B cell (primary cell): ENCODE results near the gene CSRP3. TPM values are rescaled to one million over a fixed set of nuclear protein-coding genes. Genes with fewer than 3 reads are reported as not detected.

ENCODE experiments used
- ATAC-seq: fragments of 200-7000 bp; cut with Tn5 transposase; one replicate; pipeline ENCODE4 v1.10.0; 2021; ENCODE audit warnings: low read depth, mild to moderate bottlenecking, moderate number of reproducible peaks, moderate library complexity
- CTCF ChIA-PET: fragments of 350-600 bp; sonication (Branson Sonifier 250); formaldehyde crosslinking; loops from one replicate; lab custom pipeline; 2021; ENCODE audit warnings: antibody characterized with exemption, inconsistent platforms; lab: Charles Lee
- POLR2A ChIA-PET: fragments of 350-600 bp; sonication (Branson Sonifier 250); formaldehyde crosslinking; loops from one replicate; lab custom pipeline; 2021; ENCODE audit warnings: antibody characterized with exemption; lab: Charles Lee
- DNase-seq: peaks from one replicate; pipeline ENCODE4 v3.0.0; 2013
- H2AFZ ChIP-seq: 2 replicates; pipeline ENCODE4 v1.6.1; 2012; ENCODE audit warnings: mild to moderate bottlenecking, low read depth, low read length; ENCODE audit not compliant: insufficient read depth, poor library complexity, severe bottlenecking
- H3K27ac ChIP-seq, 2 donors: 1 replicate in 1 of 2; 2 replicates in 1 of 2; pipeline ENCODE4 v1.5.1; 2012 to 2013; ENCODE audit warnings: low read length in 2 of 2, mild to moderate bottlenecking in 2 of 2, moderate library complexity in 1 of 2
- H3K27me3 ChIP-seq, 4 experiments: fragments of 200-600 bp in 1 of 4; sonication (generic) in 1 of 4; replicated peaks in 1 of 4; 1 replicate in 2 of 4; 2 replicates in 2 of 4; pipeline versions ENCODE4 v1.6.1 to v1.7.0; 2013 to 2016; ENCODE audit warnings: low read length in 3 of 4, mild to moderate bottlenecking in 2 of 4, mixed read lengths in 1 of 4, moderate library complexity in 1 of 4; ENCODE audit not compliant: insufficient read depth in 4 of 4, control insufficient read depth in 3 of 4; ENCODE audit errors: control extremely low read depth in 1 of 4
- H3K36me3 ChIP-seq, 2 experiments: replicated peaks in 1 of 2; 1 replicate in 1 of 2; 2 replicates in 1 of 2; pipeline versions ENCODE4 v1.6.1 to v1.7.1; 2013; ENCODE audit warnings: low read length in 1 of 2; ENCODE audit not compliant: insufficient read depth in 2 of 2, control insufficient read depth in 1 of 2; ENCODE audit errors: control extremely low read depth in 1 of 2, extremely low read depth in 1 of 2
- H3K4me1 ChIP-seq, 2 donors: fragments of 200-600 bp in 1 of 2; sonication (generic) in 1 of 2; 1 replicate in 1 of 2; 2 replicates in 1 of 2; pipeline versions ENCODE4 v1.5.1 to v1.6.1; 2013 to 2017; ENCODE audit warnings: low read length in 2 of 2; ENCODE audit not compliant: control insufficient read depth in 2 of 2, insufficient read depth in 2 of 2
- H3K4me2 ChIP-seq: replicated peaks from 2 replicates; pipeline ENCODE3; 2012; ENCODE audit warnings: mild to moderate bottlenecking, low read depth, low read length; ENCODE audit not compliant: poor library complexity, severe bottlenecking
- H3K4me3 ChIP-seq, 5 experiments: fragments of 200-600 bp in 1 of 5; sonication (generic) in 1 of 5; 1 replicate in 3 of 5; 2 replicates in 2 of 5; pipeline versions ENCODE4 v1.5.1 to v1.7.0; 2011 to 2016; ENCODE audit warnings: low read length in 4 of 5, mild to moderate bottlenecking in 4 of 5, low read depth in 2 of 5, control low read depth in 1 of 5, moderate library complexity in 1 of 5; ENCODE audit not compliant: insufficient read depth in 1 of 5; ENCODE audit errors: control extremely low read depth in 1 of 5, extremely low read depth in 1 of 5
- H3K79me2 ChIP-seq: fragments of 200-600 bp; sonication (generic); one replicate; pipeline ENCODE4 v1.6.0; 2016; ENCODE audit warnings: low read length; ENCODE audit not compliant: control insufficient read depth, insufficient read depth
- H3K9ac ChIP-seq: fragments of 200-600 bp; sonication (generic); 2 replicates; pipeline ENCODE4 v1.6.1; 2017; ENCODE audit warnings: mild to moderate bottlenecking, low read length, moderate library complexity
- H3K9me3 ChIP-seq, 3 donors: one replicate each; pipeline versions ENCODE4 v1.6.1 to v1.7.1; 2013; ENCODE audit warnings: low read length in 2 of 3; ENCODE audit not compliant: control insufficient read depth in 2 of 3, insufficient read depth in 1 of 3; ENCODE audit errors: control extremely low read depth in 1 of 3
- H4K20me1 ChIP-seq: 2 replicates; pipeline ENCODE4 v1.6.0; 2012; ENCODE audit warnings: mild to moderate bottlenecking, low read length; ENCODE audit not compliant: insufficient read depth, control insufficient read depth, poor library complexity, severe bottlenecking
- H3K27ac Mint-ChIP-seq: one replicate; pipeline ENCODE4 v1.8.0; 2021; ENCODE audit warnings: mixed read lengths
- H3K27me3 Mint-ChIP-seq: one replicate; pipeline ENCODE4 v1.8.0; 2021; ENCODE audit warnings: mixed read lengths
- H3K4me1 Mint-ChIP-seq: one replicate; pipeline ENCODE4 v1.8.0; 2021; ENCODE audit warnings: mixed read lengths
- H3K4me3 Mint-ChIP-seq: one replicate; pipeline ENCODE4 v1.8.0; 2021; ENCODE audit warnings: mixed read lengths
- H3K9me3 Mint-ChIP-seq: one replicate; pipeline ENCODE4 v1.8.0; 2022; ENCODE audit warnings: mixed read lengths; ENCODE audit not compliant: insufficient read depth
- CTCF ChIP-seq: fragments of 200-600 bp; IDR thresholded peaks from one replicate; pipeline ENCODE4 v1.8.0; 2022; ENCODE audit warnings: antibody characterized with exemption, mild to moderate bottlenecking
- EZH2 ChIP-seq: IDR thresholded peaks from 2 replicates; pipeline ENCODE4 v1.6.1; 2012; ENCODE audit warnings: borderline replicate concordance, low read depth, mild to moderate bottlenecking, moderate library complexity, low read length; ENCODE audit not compliant: insufficient read depth, poor library complexity, severe bottlenecking
- WGBS: methylation state at CpG from one replicate; pipeline ENCODE4 v1.1.5; 2013; ENCODE audit warnings: missing lambda C conversion rate; ENCODE audit not compliant: insufficient coverage; 5-methylcytosine and 5-hydroxymethylcytosine counted together
- intact Hi-C: fragments of 100-400 bp; cut with micrococcal nuclease; formaldehyde crosslinking; loops from one replicate; pipeline ENCODE4 v1.10.0; 2022
- polyA plus RNA-seq: library from polyadenylated mRNA; depleted of rRNA; stranded (reverse); fragments of >200 nt; gene quantifications from 2 replicates; pipeline ENCODE4 v1.2.3, GENCODE V29; 2012
- total RNA-seq, 2 donors: library from RNA; stranded (reverse); fragments of 120-200 nt in 1 of 2; gene quantifications; 1 replicate in 1 of 2; 2 replicates in 1 of 2; pipeline versions ENCODE4 v1.2.3 to v1.2.4, GENCODE V29; 2013 to 2022

The CSRP3 gene
- total and polyA plus RNA-seq, 2 donors (not counting 1 experiment from before 2014, with no cell fraction given), result not detected

GRCh38 chr11:19199771-19200170 is 2.0 kb downstream of the CSRP3 start:
- Histone ChIP-seq H3K9me3 (no peaks in the 10 kb centered on the region), H3K4me2 (no peak overlapping the region), H3K9ac (no peak overlapping the region), H3K79me2 (no peaks in the 10 kb centered on the region), H3K27me3 (peaks cover 0 to 3% (median 0%) of the 10 kb centered on the region in 4 experiments), H3K4me3 (no peak overlapping the region), H3K4me1 (no peaks in the 10 kb centered on the region), H3K36me3 (no peaks in the 10 kb centered on the region), H3K27ac (no peak overlapping the region), H2AFZ (no peak overlapping the region), H4K20me1 (no peaks in the 10 kb centered on the region)
- Mint-ChIP-seq H3K4me3 (no peak overlapping the region), H3K27ac (no peak overlapping the region), H3K27me3 (peaks cover 11% of the 10 kb centered on the region), H3K9me3 (no peaks in the 10 kb centered on the region), H3K4me1 (no peaks in the 10 kb centered on the region)
- ATAC-seq (no peak), DNase-seq (no peak)
- POLR2A ChIA-PET, result no interaction called here
- intact Hi-C loops, result no loop called here
- CTCF ChIA-PET, result no interaction called here
- TF ChIP-seq EZH2 (no peak), CTCF (no peak)
- 13% methylated on average over 1 of the region's 3 CpGs for WGBS

- no peaks in the 10 kb centered on the region for H3K4me1 Mint-ChIP-seq
- no peak overlapping the region for H3K9ac ChIP-seq
- H3K79me2 ChIP-seq, result no peaks in the 10 kb centered on the region
- peaks cover 0 to 3% (median 0%) of the 10 kb centered on the region in 4 experiments for H3K27me3 ChIP-seq
- no peak overlapping the region for H3K4me2 ChIP-seq
- no peak overlapping the region for H3K27ac ChIP-seq
- no peaks in the 10 kb centered on the region for H4K20me1 ChIP-seq
- TF ChIP-seq CTCF, result no peak
- no peak for TF ChIP-seq EZH2
- no peak overlapping the region for H2AFZ ChIP-seq
- peaks cover 11% of the 10 kb centered on the region for H3K27me3 Mint-ChIP-seq
- POLR2A ChIA-PET, result no interaction called here
- no peak overlapping the region for H3K4me3 Mint-ChIP-seq
- H3K9me3 ChIP-seq, result no peaks in the 10 kb centered on the region
- H3K27ac Mint-ChIP-seq, result no peak overlapping the region
- intact Hi-C loops, result no loop called here
- H3K4me3 ChIP-seq, result no peak overlapping the region
- no peaks in the 10 kb centered on the region for H3K9me3 Mint-ChIP-seq
- no peak for DNase-seq
- no peaks in the 10 kb centered on the region for H3K36me3 ChIP-seq
- no peak for ATAC-seq
- no peaks in the 10 kb centered on the region for H3K4me1 ChIP-seq
- WGBS, result 97% methylated on average over 7 of the region's 7 CpGs
- CTCF ChIA-PET, result no interaction called here
These were observed 2.7 kb downstream of the CSRP3 start for GRCh38 chr11:19199048-19199447.
